Measurements from ENCODE around the gene COMMD6.

The COMMD6 gene

GRCh38 chr13:75533861-75534260 is 3.8 kb downstream of the COMMD6 start:
- CTCF ChIA-PET, result interaction anchor here (0.6 to 1.0 kb wide), 2 partner anchors 10 to 735 kb away, joined by 3 to 4 read pairs; no protein-coding TSS in a partner anchor

DNA sequence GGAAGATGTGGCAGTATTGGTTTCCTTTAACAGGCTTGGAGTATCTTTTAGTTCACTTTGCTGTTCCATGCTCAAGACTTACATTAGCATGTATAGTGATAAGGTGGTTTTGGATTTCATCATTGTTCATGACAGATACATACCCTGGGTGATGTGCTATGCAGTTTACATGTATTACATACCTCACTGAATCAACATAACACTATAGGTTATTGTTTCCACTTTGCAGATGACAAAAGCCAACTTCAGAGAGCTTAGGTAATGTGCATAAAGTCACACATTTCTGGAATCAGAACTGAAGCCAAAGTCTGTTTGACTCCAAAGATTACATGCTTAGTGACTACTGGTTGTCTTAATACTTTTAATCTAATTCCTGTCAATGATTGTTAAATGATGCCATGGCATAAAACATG is 7.1 kb downstream of the COMMD6 start:
- ChIA-PET POLR2A (no interaction called here), CTCF (interaction anchor here (0.6 to 2.1 kb wide), 2 partner anchors 16 to 22 kb away, joined by 3 to 7 read pairs; no protein-coding TSS in a partner anchor)
- Histone ChIP-seq H3K36me3 (ENCODE audit: control insufficient read depth in 4 of 4, insufficient read depth in 4 of 4, low read length in 3 of 4) (peaks cover 11 to 27% (median 26%) of the 10 kb centered on the region in 4 experiments), H3K4me1 (ENCODE audit: control extremely low read depth in 1 of 4, control insufficient read depth in 4 of 4, insufficient read depth in 4 of 4, low read length in 3 of 4) (peaks cover 2 to 13% (median 5%) of the 10 kb centered on the region in 4 experiments), H3K27ac (ENCODE audit: insufficient read depth in 1 of 2, low read depth in 1 of 2, low read length in 2 of 2, poor library complexity in 1 of 2, severe bottlenecking in 2 of 2) (no peak overlapping the region), H3K4me3 (ENCODE audit: control insufficient read depth in 1 of 7, extremely low read depth in 1 of 7, insufficient read depth in 4 of 7, low read depth in 2 of 7, low read length in 6 of 7) (no peak overlapping the region), H3K9me3 (ENCODE audit: control extremely low read depth in 1 of 5, control insufficient read depth in 4 of 5, insufficient read depth in 2 of 5, low read depth in 1 of 5, low read length in 4 of 5) (no peaks in the 10 kb centered on the region), H3K27me3 (replicated peaks in 2 of 5; ENCODE audit: control insufficient read depth in 4 of 5, insufficient read depth in 5 of 5, low read length in 4 of 5) (no peaks in the 10 kb centered on the region)
- peak in 2 of 3 donors; percentile 40 to 44 for DNase-seq

More at GRCh38 chr13:75533861-75534260, 3.8 kb downstream of the COMMD6 start:
- no peak overlapping the region for H3K4me3 ChIP-seq (ENCODE audit: control insufficient read depth in 1 of 7, extremely low read depth in 1 of 7, insufficient read depth in 4 of 7, low read depth in 2 of 7, low read length in 6 of 7)
- no peaks in the 10 kb centered on the region for H3K27me3 ChIP-seq (replicated peaks in 2 of 5; ENCODE audit: control insufficient read depth in 4 of 5, insufficient read depth in 5 of 5, low read length in 4 of 5)
- WGBS (ENCODE audit: insufficient coverage), result no CpG with 5 or more reads among the region's 1 CpG
- H3K9me3 ChIP-seq (ENCODE audit: control extremely low read depth in 1 of 5, control insufficient read depth in 4 of 5, insufficient read depth in 2 of 5, low read depth in 1 of 5, low read length in 4 of 5), result no peaks in the 10 kb centered on the region
- peaks cover 4 to 25% (median 20%) of the 10 kb centered on the region in 4 experiments for H3K36me3 ChIP-seq (ENCODE audit: control insufficient read depth in 4 of 4, insufficient read depth in 4 of 4, low read length in 3 of 4)
- H3K27ac ChIP-seq (ENCODE audit: insufficient read depth in 1 of 2, low read depth in 1 of 2, low read length in 2 of 2, poor library complexity in 1 of 2, severe bottlenecking in 2 of 2), result no peak overlapping the region
- H3K4me1 ChIP-seq (ENCODE audit: control extremely low read depth in 1 of 4, control insufficient read depth in 4 of 4, insufficient read depth in 4 of 4, low read length in 3 of 4), result peaks cover 10 to 28% (median 19%) of the 10 kb centered on the region in 4 experiments
- DNase-seq, result no peak
- POLR2A ChIA-PET, result interaction anchor here (0.7 kb wide), 1 partner anchor 19 kb away, joined by 4 read pairs; no protein-coding TSS in a partner anchor

GRCh38 chr13:75521956-75522355 is 15.7 kb downstream of the COMMD6 start:
- POLR2A ChIA-PET, result no interaction called here
- WGBS (ENCODE audit: insufficient coverage), result 56% methylated on average over 2 of the region's 3 CpGs

DNA sequence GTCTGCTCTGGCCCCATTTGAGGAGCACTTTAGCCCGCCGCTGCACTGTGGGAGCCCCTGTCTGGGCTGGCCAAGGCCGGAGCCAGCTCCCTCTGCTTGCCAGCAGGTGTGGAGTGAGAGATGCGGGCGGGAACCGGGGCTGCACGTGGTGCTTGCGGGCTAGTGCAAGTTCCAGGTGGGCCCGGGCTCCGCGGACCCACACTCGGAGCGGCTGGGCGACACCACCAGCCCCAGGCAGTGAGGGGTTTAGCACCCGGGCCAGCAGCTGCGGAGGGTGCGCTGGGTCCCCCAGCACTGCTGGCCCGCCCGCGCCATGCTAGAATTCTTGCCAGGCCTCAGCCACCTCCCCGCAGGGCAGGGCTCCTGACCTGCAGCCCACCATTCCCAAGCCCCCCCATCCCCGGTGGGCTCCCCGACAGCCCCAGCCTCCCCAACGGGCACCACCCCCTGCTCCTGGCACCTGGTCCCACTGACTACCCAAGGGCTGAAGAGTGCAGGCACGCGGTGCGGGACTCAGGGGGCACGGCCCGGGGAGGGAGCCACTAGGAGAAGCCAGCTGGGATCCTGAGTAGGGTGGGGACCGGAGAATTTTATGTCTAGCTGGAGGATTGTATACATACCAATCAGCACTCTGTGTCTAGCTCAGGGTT is 19.1 kb downstream of the COMMD6 start:
- no peaks in the 10 kb centered on the region for H3K27me3 ChIP-seq (replicated peaks in 2 of 5; ENCODE audit: control insufficient read depth in 4 of 5, insufficient read depth in 5 of 5, low read length in 4 of 5)
- H3K27ac ChIP-seq (ENCODE audit: insufficient read depth in 1 of 2, low read depth in 1 of 2, low read length in 2 of 2, poor library complexity in 1 of 2, severe bottlenecking in 2 of 2), result no peak overlapping the region
- DNase-seq, result no peak
- H3K4me1 ChIP-seq (ENCODE audit: control extremely low read depth in 1 of 4, control insufficient read depth in 4 of 4, insufficient read depth in 4 of 4, low read length in 3 of 4), result peaks cover 0 to 11% (median 1%) of the 10 kb centered on the region in 4 experiments
- H3K36me3 ChIP-seq (ENCODE audit: control insufficient read depth in 4 of 4, insufficient read depth in 4 of 4, low read length in 3 of 4), result no peaks in the 10 kb centered on the region
- ChIA-PET POLR2A (no interaction called here), CTCF (no interaction called here)
- 98% methylated on average over 22 of the region's 30 CpGs for WGBS (ENCODE audit: insufficient coverage)
- H3K9me3 ChIP-seq (ENCODE audit: control extremely low read depth in 1 of 5, control insufficient read depth in 4 of 5, insufficient read depth in 2 of 5, low read depth in 1 of 5, low read length in 4 of 5), result peaks cover 3 to 14% (median 5%) of the 10 kb centered on the region in 5 experiments
- no peak overlapping the region for H3K4me3 ChIP-seq (ENCODE audit: control insufficient read depth in 1 of 7, extremely low read depth in 1 of 7, insufficient read depth in 4 of 7, low read depth in 2 of 7, low read length in 6 of 7)

More at GRCh38 chr13:75521956-75522355, 15.7 kb downstream of the COMMD6 start:
- Histone ChIP-seq H3K4me1 (ENCODE audit: control extremely low read depth in 1 of 4, control insufficient read depth in 4 of 4, insufficient read depth in 4 of 4, low read length in 3 of 4) (no peaks in the 10 kb centered on the region), H3K27ac (ENCODE audit: insufficient read depth in 1 of 2, low read depth in 1 of 2, low read length in 2 of 2, poor library complexity in 1 of 2, severe bottlenecking in 2 of 2) (no peak overlapping the region), H3K27me3 (replicated peaks in 2 of 5; ENCODE audit: control insufficient read depth in 4 of 5, insufficient read depth in 5 of 5, low read length in 4 of 5) (no peaks in the 10 kb centered on the region), H3K9me3 (ENCODE audit: control extremely low read depth in 1 of 5, control insufficient read depth in 4 of 5, insufficient read depth in 2 of 5, low read depth in 1 of 5, low read length in 4 of 5) (peaks cover 3 to 10% (median 5%) of the 10 kb centered on the region in 5 experiments), H3K36me3 (ENCODE audit: control insufficient read depth in 4 of 4, insufficient read depth in 4 of 4, low read length in 3 of 4) (peaks cover 2 to 9% (median 6%) of the 10 kb centered on the region in 4 experiments), H3K4me3 (ENCODE audit: control insufficient read depth in 1 of 7, extremely low read depth in 1 of 7, insufficient read depth in 4 of 7, low read depth in 2 of 7, low read length in 6 of 7) (no peak overlapping the region)
- DNase-seq, result no peak
- CTCF ChIA-PET, result interaction anchor here (0.7 kb wide), 1 partner anchor 92 kb away, joined by 3 read pairs; no protein-coding TSS in a partner anchor

DNA sequence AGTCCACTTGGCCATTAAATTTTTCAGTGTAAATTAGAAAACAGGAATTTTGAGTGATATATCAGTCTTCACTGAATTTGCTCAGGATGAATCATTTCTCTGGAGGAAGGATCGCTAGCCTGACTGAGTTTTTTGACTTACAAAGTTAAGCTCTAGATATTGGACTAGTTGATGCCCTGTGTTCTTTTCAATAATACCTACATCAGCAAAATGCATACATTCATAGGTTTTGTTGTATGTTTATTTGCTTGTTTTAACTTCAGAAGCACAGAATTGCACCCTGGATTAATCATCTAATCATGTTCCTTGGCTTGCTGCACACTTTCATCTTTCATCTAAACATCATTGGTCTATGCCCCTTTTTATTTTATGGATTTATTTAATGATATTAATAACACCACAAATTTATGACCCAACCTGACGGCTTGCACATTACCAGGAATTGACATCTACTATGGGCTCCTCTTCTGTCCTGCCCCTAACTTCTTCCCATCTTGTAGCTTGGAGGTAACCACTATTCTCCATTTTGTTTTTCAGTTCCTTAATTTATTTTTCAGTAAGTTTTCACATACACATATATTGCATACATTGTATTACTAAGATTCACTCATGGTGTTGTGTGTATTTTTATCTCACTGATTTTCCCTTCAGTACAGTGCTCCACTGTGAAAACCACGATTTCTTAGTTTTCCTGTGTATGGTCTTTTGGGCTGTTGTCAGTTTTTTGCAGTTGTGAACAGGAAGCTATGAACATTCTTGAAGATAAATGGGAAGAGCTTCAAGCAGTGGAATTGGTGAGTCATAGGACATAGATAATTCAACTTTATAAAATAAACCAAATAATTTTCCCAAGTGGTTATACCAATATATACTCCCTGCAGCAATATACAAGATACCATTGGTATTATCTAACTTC is 23.3 kb downstream of the COMMD6 start:
- peaks cover 0 to 11% (median 1%) of the 10 kb centered on the region in 4 experiments for H3K4me1 ChIP-seq (ENCODE audit: control extremely low read depth in 1 of 4, control insufficient read depth in 4 of 4, insufficient read depth in 4 of 4, low read length in 3 of 4)
- H3K4me3 ChIP-seq (ENCODE audit: control insufficient read depth in 1 of 7, extremely low read depth in 1 of 7, insufficient read depth in 4 of 7, low read depth in 2 of 7, low read length in 6 of 7), result no peak overlapping the region
- H3K27ac ChIP-seq (ENCODE audit: insufficient read depth in 1 of 2, low read depth in 1 of 2, low read length in 2 of 2, poor library complexity in 1 of 2, severe bottlenecking in 2 of 2), result no peak overlapping the region
- DNase-seq, result no peak
- ChIA-PET CTCF (interaction anchor here (0.8 to 1.9 kb wide), 2 partner anchors 16 to 29 kb away, joined by 3 to 7 read pairs; no protein-coding TSS in a partner anchor), POLR2A (no interaction called here)
- peaks cover 0 to 8% (median 0%) of the 10 kb centered on the region in 5 experiments for H3K9me3 ChIP-seq (ENCODE audit: control extremely low read depth in 1 of 5, control insufficient read depth in 4 of 5, insufficient read depth in 2 of 5, low read depth in 1 of 5, low read length in 4 of 5)
- H3K27me3 ChIP-seq (replicated peaks in 2 of 5; ENCODE audit: control insufficient read depth in 4 of 5, insufficient read depth in 5 of 5, low read length in 4 of 5), result no peaks in the 10 kb centered on the region
- no CpG with 5 or more reads among the region's 3 CpGs for WGBS (ENCODE audit: insufficient coverage)
- no peaks in the 10 kb centered on the region for H3K36me3 ChIP-seq (ENCODE audit: control insufficient read depth in 4 of 4, insufficient read depth in 4 of 4, low read length in 3 of 4)

DNA sequence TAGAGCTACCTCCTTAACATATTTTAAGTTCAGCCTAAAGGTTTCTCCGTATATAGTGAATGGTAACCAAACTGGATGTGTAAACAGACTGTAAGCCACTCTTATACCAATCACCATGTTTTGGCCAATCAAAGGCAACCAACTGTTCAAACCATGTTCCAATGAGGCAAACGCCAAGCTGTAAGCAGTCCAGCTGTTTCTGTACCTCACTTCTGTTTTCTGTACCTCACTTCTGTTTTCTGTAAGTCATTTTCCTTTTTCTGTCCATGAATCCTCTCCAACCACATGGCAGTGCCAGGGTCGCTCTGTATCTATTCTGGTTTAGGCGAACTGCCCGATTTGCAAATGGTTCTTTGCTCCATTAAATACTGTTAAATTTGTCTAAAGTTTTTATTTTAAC is 24.4 kb downstream of the COMMD6 start:
- H3K9me3 ChIP-seq (ENCODE audit: control extremely low read depth in 1 of 5, control insufficient read depth in 4 of 5, insufficient read depth in 2 of 5, low read depth in 1 of 5, low read length in 4 of 5), result peaks cover 0 to 8% (median 0%) of the 10 kb centered on the region in 5 experiments
- no peaks in the 10 kb centered on the region for H3K36me3 ChIP-seq (ENCODE audit: control insufficient read depth in 4 of 4, insufficient read depth in 4 of 4, low read length in 3 of 4)
- 93% methylated on average over 2 of the region's 5 CpGs for WGBS (ENCODE audit: insufficient coverage)
- H3K27me3 ChIP-seq (replicated peaks in 2 of 5; ENCODE audit: control insufficient read depth in 4 of 5, insufficient read depth in 5 of 5, low read length in 4 of 5), result no peaks in the 10 kb centered on the region
- no peak overlapping the region for H3K4me3 ChIP-seq (ENCODE audit: control insufficient read depth in 1 of 7, extremely low read depth in 1 of 7, insufficient read depth in 4 of 7, low read depth in 2 of 7, low read length in 6 of 7)
- ChIA-PET POLR2A (no interaction called here), CTCF (interaction anchor here (0.8 to 2.0 kb wide), 5 partner anchors 9 to 140 kb away, joined by 3 to 7 read pairs (median 3); no protein-coding TSS in a partner anchor)
- H3K27ac ChIP-seq (ENCODE audit: insufficient read depth in 1 of 2, low read depth in 1 of 2, low read length in 2 of 2, poor library complexity in 1 of 2, severe bottlenecking in 2 of 2), result no peak overlapping the region
- peaks cover 0 to 11% (median 1%) of the 10 kb centered on the region in 4 experiments for H3K4me1 ChIP-seq (ENCODE audit: control extremely low read depth in 1 of 4, control insufficient read depth in 4 of 4, insufficient read depth in 4 of 4, low read length in 3 of 4)
- DNase-seq, result no peak

Measured in common myeloid progenitor, CD34-positive (primary cell).